ENCODE results near the gene DYNLL2.

DNA sequence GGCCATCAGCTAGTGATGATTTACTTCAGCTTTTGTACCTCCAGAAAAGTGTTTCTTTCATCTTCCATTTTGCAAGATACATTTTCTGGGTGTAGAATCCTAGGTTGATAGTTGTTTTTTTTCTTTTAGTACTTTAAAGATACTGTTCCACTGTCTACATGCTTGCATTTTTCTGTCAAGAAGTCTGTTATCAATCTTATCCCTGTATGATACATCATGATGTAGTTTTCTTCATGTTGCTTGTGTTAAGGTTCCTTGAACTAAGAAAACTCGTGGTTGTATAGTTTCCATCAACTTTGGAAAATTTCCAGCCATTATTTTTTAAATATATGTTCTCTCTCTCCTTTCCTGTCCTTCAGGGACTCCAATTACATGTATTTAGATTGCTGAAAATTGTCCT is 24.1 kb downstream of the DYNLL2 start:
- no peak for TF ChIP-seq EP300 (IDR thresholded peaks at IDR 0.05)
- TF ChIP-seq, protein P1, sequence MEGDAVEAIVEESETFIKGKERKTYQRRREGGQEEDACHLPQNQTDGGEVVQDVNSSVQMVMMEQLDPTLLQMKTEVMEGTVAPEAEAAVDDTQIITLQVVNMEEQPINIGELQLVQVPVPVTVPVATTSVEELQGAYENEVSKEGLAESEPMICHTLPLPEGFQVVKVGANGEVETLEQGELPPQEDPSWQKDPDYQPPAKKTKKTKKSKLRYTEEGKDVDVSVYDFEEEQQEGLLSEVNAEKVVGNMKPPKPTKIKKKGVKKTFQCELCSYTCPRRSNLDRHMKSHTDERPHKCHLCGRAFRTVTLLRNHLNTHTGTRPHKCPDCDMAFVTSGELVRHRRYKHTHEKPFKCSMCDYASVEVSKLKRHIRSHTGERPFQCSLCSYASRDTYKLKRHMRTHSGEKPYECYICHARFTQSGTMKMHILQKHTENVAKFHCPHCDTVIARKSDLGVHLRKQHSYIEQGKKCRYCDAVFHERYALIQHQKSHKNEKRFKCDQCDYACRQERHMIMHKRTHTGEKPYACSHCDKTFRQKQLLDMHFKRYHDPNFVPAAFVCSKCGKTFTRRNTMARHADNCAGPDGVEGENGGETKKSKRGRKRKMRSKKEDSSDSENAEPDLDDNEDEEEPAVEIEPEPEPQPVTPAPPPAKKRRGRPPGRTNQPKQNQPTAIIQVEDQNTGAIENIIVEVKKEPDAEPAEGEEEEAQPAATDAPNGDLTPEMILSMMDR (IDR thresholded peaks at IDR 0.05), result no peak
- no peak for TF ChIP-seq POLR2A (IDR thresholded peaks at IDR 0.05)
